HG03135 (cell line): Measurements from ENCODE around the gene BRD9.
"Not testable (repeated sequence)": the region's sequence is repeated elsewhere in the genome, so short reads cannot be mapped to it uniquely, and the experiment has no call there.

Experiments
- ATAC-seq: cut with Tn5 transposase; IDR thresholded peaks from one replicate; pipeline ENCODE4 v1.9.1; 2021; ENCODE audit warnings: mild to moderate bottlenecking, moderate library complexity; ENCODE audit not compliant: unreplicated experiment

The BRD9 gene

DNA sequence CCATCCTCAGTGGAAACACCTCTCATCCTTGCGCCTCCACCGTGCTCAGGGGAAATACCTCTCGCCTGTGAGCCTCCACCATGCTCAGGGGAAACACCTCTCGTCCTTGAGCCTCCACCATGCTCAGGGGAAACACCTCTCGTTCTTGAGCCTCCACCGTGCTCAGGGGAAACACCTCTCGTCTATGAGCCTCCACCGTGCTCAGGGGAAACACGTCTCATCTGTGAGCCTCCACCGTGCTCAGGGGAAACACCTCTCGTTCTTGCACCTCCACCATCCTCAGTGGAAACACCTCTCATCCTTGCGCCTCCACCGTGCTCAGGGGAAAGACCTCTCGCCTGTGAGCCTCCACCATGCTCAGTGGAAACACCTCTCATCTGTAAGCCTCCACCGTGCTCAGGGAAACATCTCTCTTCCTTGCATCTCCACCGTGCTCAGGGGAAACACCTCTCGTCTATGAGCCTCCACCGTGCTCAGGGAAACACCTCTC, 46.0 kb downstream of the BRD9 start:
- not testable (repeated sequence) for ATAC-seq

DNA sequence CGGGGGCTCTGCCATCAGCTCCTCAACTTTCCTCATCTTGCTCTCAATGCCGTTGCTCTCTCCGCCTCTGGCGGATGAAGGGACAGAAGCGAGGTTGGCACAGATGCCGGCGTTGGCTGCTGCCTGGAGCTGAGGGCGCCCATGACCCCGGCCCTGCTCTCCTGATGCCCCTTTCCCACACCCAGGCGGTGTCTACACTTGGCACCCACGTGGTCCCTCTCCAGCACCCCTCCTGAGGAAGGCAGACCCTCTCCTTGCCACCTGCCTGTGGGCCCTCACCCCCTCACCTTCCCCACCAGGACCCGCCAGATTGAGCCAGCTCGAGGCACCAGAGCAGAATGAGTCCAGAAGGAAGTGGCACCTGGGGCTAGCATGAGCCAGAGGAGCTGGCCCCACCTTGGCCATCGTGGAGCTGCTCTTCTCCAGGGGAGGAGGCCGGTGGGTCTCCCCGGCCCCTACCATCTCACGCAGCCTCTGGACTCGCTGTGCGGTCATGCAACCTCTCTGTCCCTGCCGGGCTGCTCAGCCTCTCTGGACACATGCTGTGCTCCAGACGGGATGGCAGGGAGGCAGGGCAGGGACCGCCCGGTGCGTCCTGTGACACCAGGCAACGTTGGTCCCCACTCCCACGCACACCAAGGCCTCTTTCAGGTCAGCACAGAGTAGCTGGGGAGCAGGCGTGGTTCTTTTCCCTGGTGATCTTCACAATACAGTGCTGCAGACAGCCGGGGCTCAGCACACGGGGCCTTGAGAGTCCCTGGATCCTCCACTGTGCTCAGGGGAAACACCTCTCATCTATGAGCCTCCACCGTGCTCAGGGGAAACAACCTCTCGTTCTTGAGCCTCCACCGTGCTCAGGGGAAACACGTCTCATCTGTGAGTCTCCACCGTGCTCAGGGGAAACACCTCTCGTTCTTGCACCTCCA, 46.7 kb downstream of the BRD9 start:
- not testable (repeated sequence) for ATAC-seq

DNA sequence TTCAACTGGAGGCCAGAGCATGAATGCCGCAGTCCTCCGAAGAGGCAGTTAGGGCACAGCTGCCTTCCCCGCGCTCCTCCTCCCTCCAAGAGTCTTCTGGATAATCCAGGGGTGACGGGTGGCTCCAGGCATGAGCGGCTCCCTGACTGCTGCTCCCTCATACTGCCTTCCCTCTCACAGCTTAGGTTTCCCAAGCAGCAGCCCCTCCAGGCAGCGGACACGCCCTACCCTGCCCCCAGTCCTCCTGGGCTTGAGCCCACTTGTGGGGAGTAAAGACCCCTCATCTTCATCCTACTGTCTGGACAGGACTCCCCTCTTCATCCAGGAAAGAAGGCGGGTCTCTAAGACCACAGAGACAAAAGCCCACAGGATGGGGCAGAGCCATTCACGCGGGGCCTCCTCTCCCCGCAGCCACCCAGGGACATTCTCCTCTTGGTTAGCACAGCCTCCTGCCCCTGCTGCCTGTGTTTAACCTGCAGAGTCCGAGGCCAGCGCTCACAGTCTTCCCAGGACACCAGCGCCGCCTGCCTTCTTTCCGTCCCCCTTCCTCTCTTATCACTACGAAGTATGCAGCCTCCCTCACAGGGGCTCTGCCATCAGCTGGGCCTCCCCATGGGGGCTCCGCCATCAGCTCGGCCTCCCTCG, 47.4 kb downstream of the BRD9 start:
- ATAC-seq, result not testable (repeated sequence)

DNA sequence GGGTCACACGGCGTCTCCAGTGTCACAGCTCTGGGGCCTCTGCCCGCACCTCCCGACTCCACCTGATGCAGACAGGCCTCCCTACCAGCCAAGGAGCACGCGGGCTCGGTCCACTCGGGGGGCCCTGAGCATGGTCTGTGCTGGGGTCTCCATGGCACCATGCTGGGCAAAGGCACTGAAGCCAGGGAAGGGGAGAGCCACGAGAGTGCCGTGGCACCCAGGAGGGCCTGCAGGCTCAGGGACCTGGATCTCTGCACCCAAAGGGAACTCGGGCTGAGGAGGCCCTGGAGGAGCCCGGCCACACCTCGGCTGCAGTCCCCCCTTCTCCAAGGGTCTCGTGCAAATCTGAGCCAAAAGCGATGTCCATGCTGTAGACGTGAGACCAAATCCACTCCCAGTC, 48.2 kb downstream of the BRD9 start:
- ATAC-seq, result not testable (repeated sequence)

DNA sequence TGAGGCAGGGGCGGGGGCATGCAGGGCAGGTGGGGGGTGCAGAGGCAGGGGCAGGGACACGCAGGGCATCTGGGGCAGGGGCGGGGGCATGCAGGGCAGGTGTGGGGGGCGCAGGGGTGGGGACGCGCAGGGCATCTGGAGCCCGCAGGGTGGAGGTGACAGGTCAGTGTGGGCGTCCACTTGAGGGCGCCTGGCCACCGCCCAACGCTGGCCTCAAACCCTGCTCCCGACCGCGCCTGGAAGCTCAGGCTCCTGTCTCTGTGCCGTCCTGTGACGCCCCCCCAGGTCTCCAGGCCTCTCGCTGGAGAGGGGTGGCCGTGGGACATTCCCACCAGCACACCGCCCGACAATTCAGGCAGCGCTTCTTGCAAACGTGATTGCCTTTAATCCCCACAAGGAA, 48.7 kb downstream of the BRD9 start:
- ATAC-seq, result not testable (repeated sequence)

DNA sequence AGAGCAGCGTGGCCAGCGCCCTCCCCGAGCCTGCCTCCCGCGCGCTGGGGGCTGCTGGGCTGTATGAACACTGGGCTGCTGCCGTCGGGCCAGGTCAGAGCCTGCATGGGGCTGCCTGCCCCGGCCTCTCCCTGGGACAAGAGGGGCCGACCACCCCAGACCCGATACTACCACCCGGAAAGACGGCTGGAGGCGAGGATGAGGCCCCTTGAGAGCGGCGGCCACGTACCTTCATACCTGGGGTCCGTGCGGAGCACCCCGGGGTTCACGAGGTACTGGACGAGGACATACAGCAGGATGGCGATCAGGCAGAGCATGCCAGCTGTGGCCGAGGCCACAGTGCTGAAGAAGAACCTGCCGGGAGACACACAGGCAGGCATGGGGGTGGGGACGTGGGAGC, 49.2 kb downstream of the BRD9 start:
- ATAC-seq, result not testable (repeated sequence)

DNA sequence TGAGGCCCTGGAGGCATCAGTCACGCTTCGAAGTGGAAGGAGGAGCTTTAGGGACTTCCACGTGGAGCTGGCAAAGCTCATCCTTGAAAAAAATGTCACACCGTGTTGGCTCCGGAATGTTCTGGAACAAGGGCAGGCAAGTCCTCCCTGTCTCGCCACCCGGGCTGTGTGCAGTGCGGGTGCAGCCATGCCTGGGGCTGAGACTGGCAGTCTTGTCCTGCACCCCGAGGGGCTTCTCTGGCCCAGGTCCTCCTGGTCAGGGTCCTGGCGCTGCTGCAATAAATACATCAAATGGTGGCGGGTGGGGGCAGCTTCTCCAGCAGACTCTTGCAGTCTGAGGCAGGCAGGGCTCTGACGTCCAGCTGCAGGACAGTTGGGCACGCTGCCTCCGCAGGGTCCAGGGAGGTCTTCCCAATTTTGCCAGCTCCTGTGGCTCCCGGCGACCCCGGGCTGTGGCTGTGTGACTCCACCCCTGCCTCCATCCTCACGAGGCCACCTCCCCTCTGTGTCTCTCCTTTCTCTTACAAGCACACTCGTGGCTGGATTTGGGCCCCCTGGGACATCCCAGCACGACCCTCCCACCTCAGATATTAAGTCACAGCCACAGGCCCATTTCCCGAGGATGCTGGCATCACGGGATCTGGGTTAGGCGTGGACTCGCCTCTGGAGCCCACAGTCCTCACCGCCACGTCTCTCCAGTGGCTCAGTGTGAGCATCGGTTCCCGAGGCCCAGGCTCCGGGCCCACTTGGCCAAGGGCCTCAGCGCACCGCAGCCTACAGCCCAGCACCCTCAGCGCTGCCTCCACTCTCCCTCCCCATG, 50.0 kb downstream of the BRD9 start:
- not testable (repeated sequence) for ATAC-seq

DNA sequence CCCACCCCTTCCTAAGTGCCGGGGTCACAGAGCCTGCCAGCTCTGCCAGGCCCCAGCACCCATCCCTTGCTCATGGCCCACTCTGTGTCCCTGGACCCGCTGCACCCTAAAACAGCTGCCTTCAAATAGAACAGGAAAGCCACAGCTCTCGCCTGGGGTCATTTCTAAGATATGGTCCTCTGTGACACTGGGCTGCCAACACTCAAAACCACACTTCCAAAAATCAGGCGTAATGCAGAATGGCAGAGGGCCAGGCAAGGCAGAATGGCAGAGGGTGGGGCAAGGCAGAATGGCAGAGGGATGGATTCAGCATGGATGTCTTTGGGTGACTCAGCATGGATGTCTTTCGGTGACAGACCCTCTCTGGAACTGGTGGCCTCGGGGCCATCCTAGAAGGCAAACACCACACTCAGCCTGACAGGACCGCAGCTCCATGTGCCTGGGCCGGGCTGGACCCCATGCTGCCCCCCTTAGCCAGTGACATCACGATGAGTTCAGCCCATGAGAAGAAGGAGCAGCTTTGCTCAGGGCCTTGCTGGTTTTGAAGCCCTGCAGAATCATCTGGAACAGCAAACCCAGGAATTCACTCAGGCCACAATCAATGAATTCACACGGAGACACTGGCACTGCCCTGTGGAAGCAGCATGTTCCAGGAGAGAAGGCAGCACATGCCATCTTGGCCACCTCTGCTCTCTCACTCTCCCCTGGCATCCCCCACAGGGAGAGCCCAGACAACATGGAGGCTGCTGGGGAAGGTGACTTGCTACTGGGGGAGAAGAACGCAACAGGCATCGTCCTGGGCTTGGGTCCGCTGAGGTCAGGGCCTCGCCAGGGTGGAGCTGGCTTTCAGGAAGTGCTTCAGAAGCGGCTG, 50.8 kb downstream of the BRD9 start:
- not testable (repeated sequence) for ATAC-seq

DNA sequence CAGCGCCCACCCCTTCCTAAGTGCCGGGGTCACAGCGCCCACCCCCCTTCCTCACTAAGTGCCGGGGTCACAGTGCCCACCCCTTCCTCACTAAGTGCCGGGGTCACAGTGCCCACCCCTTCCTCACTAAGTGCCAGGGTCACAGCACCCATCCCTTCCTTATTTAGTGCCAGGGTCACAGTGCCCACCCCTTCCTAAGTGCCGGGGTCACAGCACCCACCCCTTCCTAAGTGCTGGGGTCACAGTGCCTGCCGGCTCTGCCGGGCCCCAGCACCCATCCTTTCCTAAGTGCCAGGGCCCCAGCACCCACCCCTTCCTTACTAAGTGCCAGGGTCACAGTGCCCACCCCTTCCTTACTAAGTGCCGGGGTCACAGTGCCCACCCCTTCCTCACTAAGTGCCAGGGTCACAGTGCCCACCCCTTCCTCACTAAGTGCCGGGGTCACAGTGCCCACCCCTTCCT, 51.6 kb downstream of the BRD9 start:
- not testable (repeated sequence) for ATAC-seq

DNA sequence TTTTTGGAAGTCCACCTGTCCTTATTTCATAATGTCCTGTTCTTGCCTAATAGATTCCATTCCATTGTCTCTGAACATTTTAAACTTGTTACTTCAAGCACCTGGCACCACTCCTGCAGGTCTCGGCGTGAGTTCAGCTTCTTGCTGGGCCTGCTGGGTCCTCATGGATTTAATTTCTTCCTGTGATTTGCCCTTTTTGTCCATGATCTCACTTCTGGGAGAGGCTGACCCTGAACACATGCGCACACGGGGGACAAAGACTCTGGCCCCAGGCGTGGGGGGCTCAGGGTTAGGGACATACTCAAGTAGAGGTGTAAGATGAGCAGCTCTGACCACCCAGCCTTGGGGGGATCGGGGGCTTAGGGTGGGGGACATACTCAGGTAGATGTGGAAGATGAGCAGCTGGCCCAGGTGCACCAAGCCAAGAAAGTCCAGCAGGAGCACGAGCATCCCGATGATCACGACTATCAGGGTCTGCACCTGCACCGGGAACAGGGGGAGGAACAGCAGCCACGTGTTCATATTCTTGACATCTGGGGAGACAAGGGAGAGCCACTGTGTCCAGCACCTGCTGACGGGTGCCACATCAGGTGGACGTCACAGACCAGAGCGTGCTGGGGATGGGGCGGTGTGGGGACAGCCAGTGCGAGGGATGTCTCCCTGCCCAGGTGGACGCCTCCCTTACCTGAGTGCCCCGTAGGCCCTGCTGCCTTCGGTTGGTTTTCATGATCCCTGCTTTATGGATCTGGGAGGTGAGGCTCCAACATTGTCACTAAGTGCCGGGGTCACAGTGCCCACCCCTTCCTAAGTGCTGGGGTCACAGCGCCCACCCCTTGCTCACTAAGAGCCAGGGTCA, 52.3 kb downstream of the BRD9 start:
- not testable (repeated sequence) for ATAC-seq

DNA sequence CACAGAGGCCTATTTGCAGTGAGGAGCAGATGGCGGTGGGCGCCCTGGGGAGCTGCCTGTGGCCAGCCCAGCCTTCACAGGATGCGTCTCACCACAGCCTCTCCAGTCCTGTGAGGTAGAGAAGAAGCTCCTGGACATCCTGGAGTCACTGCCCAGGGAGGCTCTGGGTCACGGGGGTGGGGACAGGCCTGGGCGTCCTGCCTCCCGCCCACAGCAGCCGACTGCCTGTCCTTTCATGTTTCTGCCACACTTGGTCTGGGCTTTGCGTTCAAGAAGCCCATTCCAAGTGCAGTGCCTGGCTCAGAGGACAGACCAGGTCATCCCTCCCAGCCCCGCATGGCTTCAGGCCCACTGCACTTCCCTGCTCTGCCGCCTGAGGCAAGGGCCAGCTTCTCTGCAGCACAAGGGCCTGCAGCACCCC, 54.2 kb downstream of the BRD9 start:
- ATAC-seq, result not testable (repeated sequence)

DNA sequence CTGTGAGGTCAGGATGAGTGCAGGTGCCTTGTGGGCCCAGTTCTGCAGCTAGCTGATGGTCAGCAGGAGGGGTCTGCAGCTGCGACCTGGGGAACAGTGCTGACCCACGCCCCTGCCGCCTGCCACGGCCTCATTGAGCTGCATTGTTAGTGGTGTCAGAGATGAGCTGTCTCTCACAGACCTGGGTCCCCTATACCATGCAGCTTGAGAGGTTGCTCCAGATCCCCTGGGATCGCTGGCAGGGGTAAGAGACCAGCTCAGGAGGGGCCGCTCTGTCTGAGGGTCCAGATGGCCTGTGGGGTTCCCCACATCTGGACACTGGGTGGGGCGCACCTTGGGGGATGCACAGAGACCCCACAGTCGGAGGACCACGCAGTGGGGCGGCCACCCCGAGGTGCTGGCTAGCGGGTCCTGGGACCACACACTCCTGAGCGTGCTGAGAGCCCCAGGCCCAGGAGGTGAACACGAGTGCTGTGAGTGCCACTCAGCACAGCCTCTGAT, 54.9 kb downstream of the BRD9 start:
- ATAC-seq, result not testable (repeated sequence)

DNA sequence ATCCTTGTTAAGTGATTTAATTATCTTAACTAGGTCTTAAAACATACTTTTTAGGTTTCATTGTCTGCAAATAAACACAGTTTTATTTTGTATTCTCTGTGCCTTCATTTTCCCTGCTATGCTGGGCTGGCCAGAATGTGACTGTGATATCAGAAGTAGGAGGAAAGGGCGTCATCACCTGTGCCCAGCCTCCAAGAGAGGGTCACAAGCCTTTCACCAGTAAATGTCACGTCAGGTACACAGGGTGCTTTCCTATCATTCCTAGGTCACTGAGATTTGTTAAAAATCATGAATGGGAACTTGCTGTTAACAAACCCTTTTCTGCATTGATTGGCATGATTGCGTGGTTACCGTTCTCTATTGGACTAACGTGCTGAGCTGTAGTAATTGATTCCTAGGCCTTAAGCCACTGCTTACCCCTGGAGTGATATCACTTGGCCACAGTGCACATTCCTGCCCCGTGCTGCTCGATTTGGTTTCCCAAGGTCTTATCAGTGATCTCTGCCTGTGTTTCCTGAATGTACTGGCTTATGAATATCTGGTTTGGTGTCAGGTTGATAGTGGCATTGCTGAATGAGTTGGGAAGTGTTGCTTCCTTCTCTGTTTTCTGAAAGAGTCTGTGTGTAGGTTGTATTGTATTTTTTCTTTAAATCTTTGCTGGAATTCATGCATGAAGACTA, 56.5 kb downstream of the BRD9 start:
- not testable (repeated sequence) for ATAC-seq

DNA sequence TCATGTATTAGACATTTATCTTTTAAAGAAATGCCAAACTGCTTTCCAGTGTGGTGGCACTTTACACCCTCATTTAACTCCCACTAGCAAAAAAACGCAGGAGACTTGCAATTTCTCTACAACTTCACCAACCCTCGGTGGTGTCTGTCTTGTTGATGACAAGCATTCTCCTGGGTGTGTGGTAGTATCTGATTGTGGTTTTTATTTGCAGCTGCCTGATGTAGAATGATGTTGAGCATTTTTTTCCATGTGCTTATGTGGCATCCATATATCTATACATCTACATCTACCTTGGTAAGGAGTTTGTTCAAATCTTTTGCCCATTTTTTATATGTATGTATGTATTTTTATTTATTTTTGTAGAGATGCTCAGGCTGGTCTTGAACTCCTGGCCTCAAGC, 58.6 kb downstream of the BRD9 start:
- not testable (repeated sequence) for ATAC-seq

DNA sequence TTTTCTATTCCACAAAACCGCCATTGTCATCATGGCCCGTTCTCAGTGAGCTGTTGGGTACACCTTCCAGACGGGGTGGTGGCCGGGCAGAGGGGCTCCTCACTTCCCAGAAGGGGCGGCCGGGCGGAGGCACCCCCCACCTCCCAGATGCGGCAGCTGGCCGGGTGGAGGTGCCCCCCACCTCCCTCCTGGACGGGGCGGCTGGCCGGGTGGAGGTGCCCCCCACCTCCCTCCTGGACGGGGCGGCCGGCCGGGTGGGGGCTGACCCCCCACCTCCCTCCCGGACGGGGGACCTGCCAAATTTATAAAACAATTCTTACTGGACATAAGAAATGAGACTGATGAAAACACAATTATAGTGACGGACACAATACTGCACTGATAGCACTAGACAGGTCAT, 64.4 kb downstream of the BRD9 start:
- not testable (repeated sequence) for ATAC-seq

DNA sequence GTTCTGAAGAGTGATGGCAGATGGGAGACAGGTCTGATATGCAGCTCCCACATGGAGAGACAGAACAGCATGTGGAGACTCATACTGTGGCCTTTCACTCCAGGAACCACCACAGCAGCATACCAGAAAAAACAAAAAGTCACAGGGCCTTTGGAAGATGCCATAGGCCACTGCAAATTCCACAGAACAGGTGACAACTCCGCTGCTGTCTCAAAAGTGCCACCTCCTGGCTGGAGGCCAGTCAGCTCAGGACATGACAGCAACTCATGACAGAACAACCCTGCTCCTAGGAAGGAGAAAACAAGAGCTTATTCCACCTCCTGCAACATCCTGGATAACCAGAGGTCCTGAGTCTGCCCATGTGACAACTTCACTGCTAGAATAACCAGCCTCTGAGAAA, 67.1 kb downstream of the BRD9 start:
- ATAC-seq, result not testable (repeated sequence)

DNA sequence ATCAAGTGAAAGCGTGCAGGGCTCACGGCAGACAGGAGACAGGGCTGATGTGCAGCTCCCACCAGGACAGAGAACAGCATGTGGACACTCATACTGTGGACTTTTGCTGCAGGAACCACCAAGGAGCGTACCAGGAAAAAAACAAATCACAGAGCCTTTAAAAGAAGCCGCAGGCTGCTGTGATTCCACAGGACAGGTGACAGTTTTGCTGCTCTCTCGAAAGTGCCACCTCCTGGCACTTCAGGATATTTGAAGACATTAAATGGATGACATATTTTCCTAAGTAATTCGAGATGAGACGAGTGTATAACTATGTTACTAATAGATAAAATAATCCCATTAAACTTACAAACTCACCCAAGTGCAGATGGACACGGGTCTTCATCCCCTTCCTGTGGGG, 71.1 kb downstream of the BRD9 start:
- ATAC-seq, result no peak

DNA sequence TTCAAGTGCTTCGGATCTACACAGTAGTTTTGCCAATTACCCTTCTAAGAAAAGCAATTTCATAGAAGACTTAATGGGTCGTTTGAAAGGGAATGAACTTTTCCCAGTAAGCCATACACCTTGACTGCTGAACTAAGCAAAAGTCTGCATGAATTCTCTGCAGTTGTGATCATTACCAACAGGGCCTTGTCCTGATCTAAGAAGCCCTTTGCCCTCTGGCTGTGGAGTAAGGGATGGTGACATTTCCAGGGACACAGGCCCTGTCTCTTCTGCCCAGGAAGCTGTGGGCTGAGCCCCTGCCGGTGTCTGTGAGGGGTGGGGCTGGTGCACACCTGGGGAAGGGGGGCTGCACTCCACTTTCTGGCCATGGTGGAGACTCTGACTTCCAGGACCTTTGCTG, 72.4 kb downstream of the BRD9 start:
- no peak for ATAC-seq
